RWPE2 (cell line): ENCODE results near the gene MRNIP.

Experiments used
- ATAC-seq: fragments of 200-7000 bp; cut with Tn5 transposase; 3 replicates; pipeline ENCODE4 v1.9.1; 2021; ENCODE audit warnings: low read depth
- DNase-seq: peaks from one replicate; pipeline ENCODE4 v3.0.0-alpha.2; 2020; ENCODE audit warnings: low spot score
- H3K27ac ChIP-seq: fragments of 450-650 bp; 2 replicates; pipeline ENCODE4 v1.5.1; 2017; ENCODE audit warnings: mild to moderate bottlenecking; ENCODE audit not compliant: poor library complexity, severe bottlenecking
- H3K27me3 ChIP-seq: fragments of 250-450 bp; sonication (Bioruptor Pico); 2 replicates; pipeline ENCODE4 v1.5.1; 2021; ENCODE audit warnings: mild to moderate bottlenecking, moderate library complexity; ENCODE audit not compliant: insufficient read depth, poor library complexity, severe bottlenecking
- H3K36me3 ChIP-seq: fragments of 250-450 bp; sonication (Bioruptor Pico); 2 replicates; pipeline ENCODE4 v1.5.1; 2020; ENCODE audit warnings: low read depth, mild to moderate bottlenecking, moderate library complexity
- H3K4me1 ChIP-seq: fragments of 250-450 bp; sonication (Bioruptor Pico); 2 replicates; pipeline ENCODE4 v1.5.1; 2021; ENCODE audit warnings: mild to moderate bottlenecking, moderate library complexity; ENCODE audit not compliant: insufficient read depth, poor library complexity, severe bottlenecking
- H3K4me3 ChIP-seq: fragments of 250-450 bp; sonication (Bioruptor Pico); 2 replicates; pipeline ENCODE4 v1.5.1; 2021; ENCODE audit warnings: mild to moderate bottlenecking, moderate library complexity; ENCODE audit not compliant: severe bottlenecking
- H3K9me3 ChIP-seq: fragments of 250-450 bp; sonication (Bioruptor Pico); 2 replicates; pipeline ENCODE4 v1.5.1; 2021; ENCODE audit warnings: mild to moderate bottlenecking, moderate library complexity; ENCODE audit not compliant: severe bottlenecking
- CTCF ChIP-seq: fragments of 450-650 bp; IDR thresholded peaks from one replicate; pipeline ENCODE4 v1.5.1; 2017; ENCODE audit warnings: mild to moderate bottlenecking, moderate library complexity; ENCODE audit not compliant: poor library complexity, severe bottlenecking

Gene MRNIP

GRCh38 chr5:179887802-179888201 is 29.2 kb upstream of the MRNIP start:
- no peaks in the 10 kb centered on the region for H3K27me3 ChIP-seq
- H3K4me1 ChIP-seq: no peaks in the 10 kb centered on the region
- no peak for TF ChIP-seq CTCF
- ATAC-seq (no peak), DNase-seq (no peak)
- no peak overlapping the region for H3K27ac ChIP-seq
- H3K4me3 ChIP-seq: no peak overlapping the region
- peaks cover 8% of the 10 kb centered on the region for H3K9me3 ChIP-seq
- H3K36me3 ChIP-seq: peaks cover 94% of the 10 kb centered on the region

GRCh38 chr5:179887095-179887494 is 28.5 kb upstream of the MRNIP start:
- peaks cover 14% of the 10 kb centered on the region for H3K9me3 ChIP-seq
- H3K36me3 ChIP-seq: peaks cover 92% of the 10 kb centered on the region
- H3K4me1 ChIP-seq: no peaks in the 10 kb centered on the region
- DNase-seq (no peak), ATAC-seq (no peak)
- H3K4me3 ChIP-seq: no peak overlapping the region
- no peak overlapping the region for H3K27ac ChIP-seq
- no peaks in the 10 kb centered on the region for H3K27me3 ChIP-seq
- no peak for TF ChIP-seq CTCF

GRCh38 chr5:179886190-179886911 is 27.7 kb upstream of the MRNIP start:
- DNase-seq: no peak
- H3K9me3 ChIP-seq: peaks cover 14% of the 10 kb centered on the region
- no peak for ATAC-seq
- peaks cover 85% of the 10 kb centered on the region for H3K36me3 ChIP-seq
- H3K4me1 ChIP-seq: no peaks in the 10 kb centered on the region
- H3K27ac ChIP-seq: no peak overlapping the region
- no peak overlapping the region for H3K4me3 ChIP-seq
- no peaks in the 10 kb centered on the region for H3K27me3 ChIP-seq
- TF ChIP-seq CTCF: no peak

GRCh38 chr5:179885491-179886090 is 27.0 kb upstream of the MRNIP start:
- Histone ChIP-seq H3K4me3 (no peak overlapping the region), H3K9me3 (peaks cover 14% of the 10 kb centered on the region), H3K4me1 (no peaks in the 10 kb centered on the region), H3K27me3 (no peaks in the 10 kb centered on the region), H3K27ac (no peak overlapping the region), H3K36me3 (peaks cover 77% of the 10 kb centered on the region)
- DNase-seq: no peak
- no peak for ATAC-seq
- TF ChIP-seq CTCF: no peak

- Histone ChIP-seq H3K27ac (no peak overlapping the region), H3K9me3 (peaks cover 14% of the 10 kb centered on the region), H3K27me3 (no peaks in the 10 kb centered on the region), H3K36me3 (peaks cover 67% of the 10 kb centered on the region), H3K4me1 (no peaks in the 10 kb centered on the region), H3K4me3 (no peak overlapping the region)
- ATAC-seq: no peak
- TF ChIP-seq CTCF: no peak
- DNase-seq: no peak
Observed at GRCh38 chr5:179883163-179883562, 24.5 kb upstream of the MRNIP start.
